ENCODE data around the gene GABRB1.

Gene GABRB1

DNA sequence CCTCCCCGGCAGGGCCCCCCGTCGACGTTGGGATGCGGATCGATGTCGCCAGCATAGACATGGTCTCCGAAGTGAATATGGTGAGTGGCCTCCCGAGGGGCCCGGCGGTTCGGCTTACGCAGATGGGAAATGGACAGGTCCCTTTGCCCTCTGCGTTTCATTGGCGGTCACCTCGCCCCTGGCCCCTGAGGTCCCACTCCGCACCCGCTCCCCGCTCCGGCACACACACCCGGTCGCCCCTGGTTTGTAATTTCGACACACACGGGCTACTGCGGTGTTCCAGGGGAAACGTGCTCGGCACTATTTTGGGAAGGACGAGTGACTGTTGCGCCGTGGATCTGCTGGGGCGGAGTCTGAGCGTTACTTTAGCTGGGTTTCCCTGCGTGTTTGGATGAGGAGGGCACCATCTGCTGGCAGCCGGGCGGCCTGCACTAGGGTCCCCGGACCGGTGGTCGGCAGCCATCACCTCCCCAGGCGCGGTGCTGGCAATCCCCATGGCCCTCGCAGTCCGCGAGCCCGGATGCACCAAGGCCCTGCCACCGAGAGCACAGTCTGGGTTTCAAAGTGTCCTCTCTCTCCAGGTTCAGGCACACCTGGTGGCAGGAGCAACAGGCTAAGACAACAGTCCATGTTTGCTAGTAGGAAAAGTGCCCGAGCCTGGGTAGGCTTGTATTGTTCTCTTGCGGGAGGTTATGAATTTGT lies 1.2 kb downstream of the GABRB1 start:
- no peaks in the 10 kb centered on the region for H3K27me3 ChIP-seq (ENCODE audit: low read depth, low read length)
- H3K9me3 ChIP-seq (ENCODE audit: insufficient read depth, low read length) = no peaks in the 10 kb centered on the region
- no peak for TF ChIP-seq EZH2phosphoT487 (IDR thresholded peaks at IDR 0.05; ENCODE audit: low read depth)
- TF ChIP-seq, protein P1, sequence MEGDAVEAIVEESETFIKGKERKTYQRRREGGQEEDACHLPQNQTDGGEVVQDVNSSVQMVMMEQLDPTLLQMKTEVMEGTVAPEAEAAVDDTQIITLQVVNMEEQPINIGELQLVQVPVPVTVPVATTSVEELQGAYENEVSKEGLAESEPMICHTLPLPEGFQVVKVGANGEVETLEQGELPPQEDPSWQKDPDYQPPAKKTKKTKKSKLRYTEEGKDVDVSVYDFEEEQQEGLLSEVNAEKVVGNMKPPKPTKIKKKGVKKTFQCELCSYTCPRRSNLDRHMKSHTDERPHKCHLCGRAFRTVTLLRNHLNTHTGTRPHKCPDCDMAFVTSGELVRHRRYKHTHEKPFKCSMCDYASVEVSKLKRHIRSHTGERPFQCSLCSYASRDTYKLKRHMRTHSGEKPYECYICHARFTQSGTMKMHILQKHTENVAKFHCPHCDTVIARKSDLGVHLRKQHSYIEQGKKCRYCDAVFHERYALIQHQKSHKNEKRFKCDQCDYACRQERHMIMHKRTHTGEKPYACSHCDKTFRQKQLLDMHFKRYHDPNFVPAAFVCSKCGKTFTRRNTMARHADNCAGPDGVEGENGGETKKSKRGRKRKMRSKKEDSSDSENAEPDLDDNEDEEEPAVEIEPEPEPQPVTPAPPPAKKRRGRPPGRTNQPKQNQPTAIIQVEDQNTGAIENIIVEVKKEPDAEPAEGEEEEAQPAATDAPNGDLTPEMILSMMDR (IDR thresholded peaks at IDR 0.05; ENCODE audit: low read depth, low read length) = peak; percentile 6; the same call in 1 of the 2 replicates
- no peaks in the 10 kb centered on the region for H3K36me3 ChIP-seq (replicated peaks; ENCODE audit: low read depth, low read length)
- H4K20me1 ChIP-seq (ENCODE audit: insufficient read depth, low read length) = no peaks in the 10 kb centered on the region
- H2AFZ ChIP-seq (ENCODE audit: low read depth, low read length) = no peak overlapping the region
- H3K9ac ChIP-seq (ENCODE audit: low read length) = no peak overlapping the region
- H3K4me2 ChIP-seq (ENCODE audit: low read length) = no peak overlapping the region
- no peaks in the 10 kb centered on the region for H3K79me2 ChIP-seq (ENCODE audit: low read length)
- H3K4me3 ChIP-seq (ENCODE audit: low read length) = no peak overlapping the region
- no peaks in the 10 kb centered on the region for H3K4me1 ChIP-seq (ENCODE audit: low read length)
- no peak overlapping the region for H3K27ac ChIP-seq (ENCODE audit: low read length)

DNA sequence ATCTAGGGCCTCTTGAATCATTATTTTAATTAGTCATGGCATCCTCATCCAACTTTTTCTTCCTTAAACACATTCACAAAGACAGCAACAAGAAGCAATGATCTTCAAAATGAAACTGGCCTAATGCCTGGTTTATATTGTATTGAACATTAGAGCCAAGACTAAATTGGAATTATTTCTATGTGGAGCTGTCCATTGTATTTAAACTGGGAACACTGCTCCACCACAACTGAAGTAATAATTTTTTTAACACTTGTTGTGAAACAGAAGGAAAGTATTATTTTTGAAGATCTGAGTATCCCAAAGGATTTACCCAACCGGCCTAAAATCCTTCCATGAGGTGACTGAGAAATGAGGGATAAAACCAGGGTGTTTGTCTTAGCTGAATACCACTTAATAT lies 6.9 kb downstream of the GABRB1 start:
- H3K79me2 ChIP-seq (ENCODE audit: low read length) = no peaks in the 10 kb centered on the region
- H3K9ac ChIP-seq (ENCODE audit: low read length) = no peak overlapping the region
- no peaks in the 10 kb centered on the region for H3K36me3 ChIP-seq (replicated peaks; ENCODE audit: low read depth, low read length)
- H3K4me1 ChIP-seq (ENCODE audit: low read length) = no peaks in the 10 kb centered on the region
- no peak overlapping the region for H3K4me2 ChIP-seq (ENCODE audit: low read length)
- no peaks in the 10 kb centered on the region for H3K9me3 ChIP-seq (ENCODE audit: insufficient read depth, low read length)
- H2AFZ ChIP-seq (ENCODE audit: low read depth, low read length) = no peak overlapping the region
- no peak overlapping the region for H3K27ac ChIP-seq (ENCODE audit: low read length)
- no peak overlapping the region for H3K4me3 ChIP-seq (ENCODE audit: low read length)
- no peaks in the 10 kb centered on the region for H4K20me1 ChIP-seq (ENCODE audit: insufficient read depth, low read length)
- no peaks in the 10 kb centered on the region for H3K27me3 ChIP-seq (ENCODE audit: low read depth, low read length)
- TF ChIP-seq EZH2phosphoT487 (IDR thresholded peaks at IDR 0.05; ENCODE audit: low read depth) = no peak
- TF ChIP-seq, protein P1 (IDR thresholded peaks at IDR 0.05; ENCODE audit: low read depth, low read length) = no peak

DNA sequence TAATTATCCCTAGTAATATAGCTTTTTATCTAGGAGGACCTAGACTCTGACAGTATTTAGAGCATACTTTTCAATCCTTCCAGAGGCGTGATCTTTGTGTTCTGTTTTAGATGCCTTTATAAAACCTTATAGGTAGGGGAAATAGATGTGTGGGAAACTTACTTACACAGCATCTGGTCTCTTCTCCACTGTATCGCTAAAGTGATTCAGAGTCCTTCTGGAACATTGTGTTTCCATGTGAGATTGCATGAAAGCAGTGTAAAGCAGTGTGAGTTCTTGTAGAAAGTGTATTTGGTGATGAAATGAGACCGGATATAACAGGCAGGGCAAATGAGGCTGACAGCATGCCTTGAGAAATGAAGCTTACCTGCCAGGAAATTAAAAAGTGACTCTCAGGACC lies 9.5 kb downstream of the GABRB1 start:
- H3K27me3 ChIP-seq (ENCODE audit: low read depth, low read length) = no peaks in the 10 kb centered on the region
- no peak overlapping the region for H3K9ac ChIP-seq (ENCODE audit: low read length)
- TF ChIP-seq, protein P1 (IDR thresholded peaks at IDR 0.05; ENCODE audit: low read depth, low read length) = no peak
- no peak for TF ChIP-seq EZH2phosphoT487 (IDR thresholded peaks at IDR 0.05; ENCODE audit: low read depth)
- H3K27ac ChIP-seq (ENCODE audit: low read length) = no peak overlapping the region
- H3K79me2 ChIP-seq (ENCODE audit: low read length) = no peaks in the 10 kb centered on the region
- H2AFZ ChIP-seq (ENCODE audit: low read depth, low read length) = no peak overlapping the region
- H3K9me3 ChIP-seq (ENCODE audit: insufficient read depth, low read length) = no peaks in the 10 kb centered on the region
- no peak overlapping the region for H3K4me3 ChIP-seq (ENCODE audit: low read length)
- no peaks in the 10 kb centered on the region for H4K20me1 ChIP-seq (ENCODE audit: insufficient read depth, low read length)
- H3K36me3 ChIP-seq (replicated peaks; ENCODE audit: low read depth, low read length) = no peaks in the 10 kb centered on the region
- no peak overlapping the region for H3K4me2 ChIP-seq (ENCODE audit: low read length)
- no peaks in the 10 kb centered on the region for H3K4me1 ChIP-seq (ENCODE audit: low read length)

- no peaks in the 10 kb centered on the region for H3K9me3 ChIP-seq (ENCODE audit: insufficient read depth, low read length)
- H3K27ac ChIP-seq (ENCODE audit: low read length) = no peak overlapping the region
- no peaks in the 10 kb centered on the region for H3K79me2 ChIP-seq (ENCODE audit: low read length)
- no peaks in the 10 kb centered on the region for H4K20me1 ChIP-seq (ENCODE audit: insufficient read depth, low read length)
- no peaks in the 10 kb centered on the region for H3K36me3 ChIP-seq (replicated peaks; ENCODE audit: low read depth, low read length)
- TF ChIP-seq, protein P1 (IDR thresholded peaks at IDR 0.05; ENCODE audit: low read depth, low read length) = no peak
- TF ChIP-seq EZH2phosphoT487 (IDR thresholded peaks at IDR 0.05; ENCODE audit: low read depth) = no peak
- H3K4me1 ChIP-seq (ENCODE audit: low read length) = no peaks in the 10 kb centered on the region
- H2AFZ ChIP-seq (ENCODE audit: low read depth, low read length) = no peak overlapping the region; the same call in 1 of the 2 replicates
- H3K27me3 ChIP-seq (ENCODE audit: low read depth, low read length) = no peaks in the 10 kb centered on the region
- H3K9ac ChIP-seq (ENCODE audit: low read length) = no peak overlapping the region
- H3K4me2 ChIP-seq (ENCODE audit: low read length) = no peak overlapping the region
- H3K4me3 ChIP-seq (ENCODE audit: low read length) = no peak overlapping the region
Observed at GRCh38 chr4:47043821-47044220, 12.5 kb downstream of the GABRB1 start.
